ENCODE measurements around the gene TOX2. TPM values are rescaled to one million over a fixed set of nuclear protein-coding genes. Genes with fewer than 3 reads are reported as not detected.

TOX2 gene
- total RNA-seq, 1 donor from 2014 or later: 4.8 TPM

DNA sequence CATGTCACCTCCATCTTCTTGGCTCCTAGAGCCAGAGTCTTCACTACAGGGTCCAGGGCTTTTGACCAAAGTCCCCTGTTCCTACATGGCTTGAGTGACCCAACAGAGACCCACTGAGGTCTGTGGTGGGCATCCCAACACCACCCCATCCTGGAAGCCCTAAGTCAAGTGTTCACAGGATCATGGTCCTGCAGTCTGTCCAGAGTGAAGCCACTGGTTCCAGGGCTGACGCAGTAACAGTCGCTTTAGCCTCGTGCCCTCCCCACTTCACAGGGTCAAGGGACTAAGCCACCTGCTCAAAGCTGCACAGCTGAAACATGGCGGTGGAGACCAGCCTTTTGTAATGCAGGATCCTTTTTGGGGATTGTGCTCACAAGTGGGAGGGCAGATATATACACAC lies 138.4 kb downstream of the TOX2 start:
- CTCF ChIA-PET: no interaction called here

GRCh38 chr20:44054118-44054517 lies 139.5 kb downstream of the TOX2 start:
- Mint-ChIP-seq H3K27ac (no peak overlapping the region), H3K36me3 (ENCODE audit: low read depth) (no peaks in the 10 kb centered on the region), H3K4me1 (no peaks in the 10 kb centered on the region), H3K27me3 (peaks cover 3% of the 10 kb centered on the region), H3K4me3 (no peak overlapping the region), H3K9me3 (no peaks in the 10 kb centered on the region)
- TF ChIP-seq CTCF (IDR thresholded peaks at IDR 0.05): no peak
- ATAC-seq (ENCODE audit: low read depth): no peak
- CTCF ChIA-PET: no interaction called here
- intact Hi-C loops (cut with micrococcal nuclease): no loop called here
- no peak for DNase-seq
- POLR2A ChIA-PET: no interaction called here

More for the DNA sequence above, 138.4 kb downstream of the TOX2 start:
- no peaks in the 10 kb centered on the region for H3K9me3 Mint-ChIP-seq
- H3K36me3 Mint-ChIP-seq (ENCODE audit: low read depth): no peaks in the 10 kb centered on the region
- H3K4me3 Mint-ChIP-seq: no peak overlapping the region
- DNase-seq (no peak), ATAC-seq (ENCODE audit: low read depth) (no peak)
- POLR2A ChIA-PET: no interaction called here
- intact Hi-C loops (cut with micrococcal nuclease): no loop called here
- TF ChIP-seq CTCF (IDR thresholded peaks at IDR 0.05): no peak
- H3K27me3 Mint-ChIP-seq: peaks cover 3% of the 10 kb centered on the region
- no peak overlapping the region for H3K27ac Mint-ChIP-seq
- H3K4me1 Mint-ChIP-seq: no peaks in the 10 kb centered on the region

- DNase-seq (no peak), ATAC-seq (ENCODE audit: low read depth) (no peak)
- peaks cover 3% of the 10 kb centered on the region for H3K27me3 Mint-ChIP-seq
- H3K4me3 Mint-ChIP-seq: no peak overlapping the region
- no peak overlapping the region for H3K27ac Mint-ChIP-seq
- H3K36me3 Mint-ChIP-seq (ENCODE audit: low read depth): no peaks in the 10 kb centered on the region
- POLR2A ChIA-PET: no interaction called here
- CTCF ChIA-PET: no interaction called here
- intact Hi-C loops (cut with micrococcal nuclease): no loop called here
- H3K4me1 Mint-ChIP-seq: no peaks in the 10 kb centered on the region
- no peak for TF ChIP-seq CTCF (IDR thresholded peaks at IDR 0.05)
- no peaks in the 10 kb centered on the region for H3K9me3 Mint-ChIP-seq
Observed at GRCh38 chr20:44054849-44055248, 140.2 kb downstream of the TOX2 start.

- CTCF ChIA-PET: interaction anchor here (1.6 kb wide), 1 partner anchor 25 kb away, joined by 6 read pairs; no protein-coding TSS in a partner anchor
- H3K36me3 Mint-ChIP-seq (ENCODE audit: low read depth): no peaks in the 10 kb centered on the region
- no peak overlapping the region for H3K4me3 Mint-ChIP-seq
- H3K4me1 Mint-ChIP-seq: no peaks in the 10 kb centered on the region
- ATAC-seq (ENCODE audit: low read depth) (no peak), DNase-seq (no peak)
- H3K27me3 Mint-ChIP-seq: peaks cover 3% of the 10 kb centered on the region
- no peak overlapping the region for H3K27ac Mint-ChIP-seq
- intact Hi-C loops (cut with micrococcal nuclease): loop anchor here (1.0 kb wide), 1 partner anchor 24 kb away; no protein-coding TSS in a partner anchor
- H3K9me3 Mint-ChIP-seq: no peaks in the 10 kb centered on the region
- POLR2A ChIA-PET: no interaction called here
- no peak for TF ChIP-seq CTCF (IDR thresholded peaks at IDR 0.05)
Observed at GRCh38 chr20:44056010-44056698, 141.5 kb downstream of the TOX2 start.

GRCh38 chr20:44057698-44058675 lies 143.3 kb downstream of the TOX2 start:
- Mint-ChIP-seq H3K4me3 (no peak overlapping the region), H3K9me3 (no peaks in the 10 kb centered on the region), H3K36me3 (ENCODE audit: low read depth) (no peaks in the 10 kb centered on the region), H3K4me1 (no peaks in the 10 kb centered on the region), H3K27ac (no peak overlapping the region), H3K27me3 (peaks cover 3% of the 10 kb centered on the region)
- TF ChIP-seq CTCF (IDR thresholded peaks at IDR 0.05): no peak
- DNase-seq (no peak), ATAC-seq (ENCODE audit: low read depth) (no peak)
- CTCF ChIA-PET: interaction anchor here (1.1 to 1.2 kb wide), 2 partner anchors 22 to 308 kb away, joined by 3 to 4 read pairs; no protein-coding TSS in a partner anchor
- POLR2A ChIA-PET: no interaction called here
- intact Hi-C loops (cut with micrococcal nuclease): no loop called here
